ENCODE measurements around the gene SLC15A1. TPM values are rescaled to one million over a fixed set of nuclear protein-coding genes. Genes with fewer than 3 reads are reported as not detected.

SLC15A1 gene
- polyA plus RNA-seq, 3 donors: 8.1 to 12.6 (median 9.2) TPM

DNA sequence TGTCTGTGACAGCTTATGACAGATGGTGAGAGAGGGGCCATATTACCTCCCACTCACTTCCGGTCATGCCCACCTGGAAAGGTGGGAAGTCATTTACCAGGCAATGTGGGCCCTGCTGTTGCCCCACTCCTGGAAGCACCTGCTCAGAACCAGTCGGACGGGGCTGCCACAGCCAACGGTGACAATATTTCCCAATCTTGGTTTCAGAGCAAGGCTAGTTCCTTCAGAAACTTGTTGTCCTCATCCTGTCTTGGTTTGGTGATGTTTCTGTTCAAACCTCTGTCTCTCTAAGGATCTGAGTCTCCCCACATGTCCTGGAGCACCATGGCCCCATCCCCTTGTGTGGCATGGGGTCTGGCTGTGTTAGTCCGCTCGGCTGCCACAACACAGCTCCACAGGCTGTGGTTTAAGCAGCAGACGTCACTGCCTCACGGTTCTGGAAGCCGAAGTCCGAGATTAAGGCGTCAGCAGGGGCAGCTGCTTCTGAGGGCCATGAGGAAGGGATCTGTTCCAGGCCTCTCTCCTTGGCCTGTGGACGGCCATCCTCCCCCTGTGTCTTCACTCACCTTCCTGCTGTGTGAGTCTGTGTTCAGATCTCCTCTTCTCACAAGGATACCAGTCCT lies 31.5 kb upstream of the SLC15A1 start:
- no peak for DNase-seq

DNA sequence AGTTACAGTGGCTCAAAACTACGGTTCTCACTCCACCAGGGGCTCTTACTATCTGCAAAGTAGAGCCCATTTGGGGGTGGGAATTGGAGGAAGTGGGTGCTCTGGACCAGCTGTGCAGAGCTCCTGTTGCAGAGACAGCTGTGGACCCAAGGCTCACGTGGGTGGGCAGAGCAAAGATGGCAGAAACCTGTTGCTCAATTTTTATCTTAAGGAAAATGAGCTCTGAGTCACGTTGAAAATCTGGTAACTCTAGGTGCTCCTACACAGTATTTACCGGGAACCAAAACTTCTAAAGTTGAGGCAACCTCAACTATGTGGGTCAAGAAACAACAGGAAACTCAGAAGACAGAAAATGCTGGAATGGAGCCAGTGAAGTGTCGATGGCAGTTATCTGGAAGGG lies 30.2 kb upstream of the SLC15A1 start:
- no peak for DNase-seq

DNA sequence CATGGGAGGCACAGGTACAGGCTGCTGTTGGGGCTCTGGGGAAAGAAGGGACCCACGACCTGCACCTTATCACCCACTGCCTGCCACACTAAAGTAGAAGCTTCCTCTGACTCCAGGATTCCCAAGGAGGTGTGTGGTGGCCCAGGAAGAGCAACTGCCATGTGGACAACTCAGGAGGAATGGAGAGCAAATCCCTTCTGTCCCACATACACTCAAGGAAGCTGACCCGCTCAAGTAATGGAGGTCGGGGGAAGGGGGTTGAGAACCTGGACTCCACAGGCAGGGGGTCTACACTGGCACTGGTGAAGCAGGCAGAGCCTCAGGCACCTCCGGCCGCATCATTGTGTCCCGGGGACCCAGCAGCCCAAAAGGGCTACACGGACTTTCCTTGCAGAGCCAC lies 29.4 kb upstream of the SLC15A1 start:
- DNase-seq: no peak

DNA sequence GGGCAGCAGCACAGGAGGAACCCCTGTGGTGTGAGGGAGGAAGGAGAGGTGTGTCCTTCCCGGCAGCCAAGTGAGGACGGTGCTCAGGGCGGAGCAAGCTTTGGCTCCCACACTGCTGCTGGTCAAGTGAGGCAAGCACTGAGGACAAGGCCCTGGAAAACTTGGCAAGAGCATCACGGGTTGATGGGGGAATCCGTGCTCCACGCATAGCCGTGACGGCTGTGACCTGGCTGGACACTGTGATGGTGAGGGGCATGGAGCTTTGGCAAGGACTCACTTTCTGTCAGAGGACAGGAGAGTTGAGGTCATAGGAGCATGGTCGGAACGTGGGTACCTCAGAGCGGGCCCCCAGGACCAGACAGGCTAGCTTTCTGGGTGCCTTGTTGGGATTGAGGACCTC lies 29.0 kb upstream of the SLC15A1 start:
- DNase-seq: no peak

DNA sequence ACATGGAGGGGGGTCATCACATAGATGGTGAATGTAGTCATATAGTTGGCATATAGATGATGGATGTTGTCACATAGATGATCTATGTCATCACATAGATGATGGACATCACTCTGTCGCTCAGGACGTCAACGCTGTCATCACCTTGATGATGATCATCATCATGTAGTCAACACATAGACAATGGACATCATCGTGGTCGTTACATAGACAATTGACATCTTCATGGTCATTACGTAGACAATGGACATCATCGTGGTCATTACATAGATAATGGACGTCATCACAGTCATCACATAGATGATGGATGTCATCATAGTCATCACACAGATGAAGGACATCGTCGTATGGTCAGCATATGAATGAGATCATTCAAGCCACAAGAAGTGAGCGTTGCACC lies 28.6 kb upstream of the SLC15A1 start:
- no peak for DNase-seq

DNA sequence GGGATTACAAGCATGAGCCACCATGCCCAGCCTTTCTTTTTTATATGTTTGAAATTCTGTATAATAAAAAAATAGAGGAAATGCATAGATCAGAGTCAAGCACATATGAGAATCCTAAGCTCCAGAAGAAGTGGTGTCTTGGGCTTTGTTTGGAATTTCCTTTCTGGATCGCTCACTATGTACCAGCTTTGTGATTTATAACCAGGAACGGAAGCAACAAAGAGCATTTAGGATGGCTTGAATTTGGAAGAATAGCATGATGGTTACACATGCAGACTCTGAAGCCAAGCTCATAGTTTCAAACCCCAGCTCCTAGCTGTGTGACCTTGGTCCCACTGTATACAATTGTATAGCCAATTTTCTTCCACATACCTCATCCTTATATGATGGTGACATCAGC lies 28.0 kb upstream of the SLC15A1 start:
- no peak for DNase-seq

DNA sequence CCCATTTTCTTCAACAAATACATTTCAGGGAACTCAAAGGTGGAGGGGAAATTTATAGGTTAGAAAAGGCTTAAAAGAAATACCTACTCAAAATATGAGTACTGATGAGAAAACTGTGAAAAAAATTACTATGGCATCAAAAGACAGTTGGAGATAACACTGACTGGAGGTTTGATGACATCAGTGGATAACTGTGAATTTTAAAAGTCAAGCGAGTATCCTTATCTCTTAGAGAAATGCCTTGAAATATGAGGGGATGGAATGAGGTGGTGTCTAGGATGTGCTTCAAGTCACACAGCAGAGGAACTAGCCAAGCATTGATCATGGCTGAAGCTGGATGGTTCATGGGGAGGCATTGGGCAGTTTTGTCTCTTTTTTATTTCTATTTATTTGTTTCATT lies 27.2 kb upstream of the SLC15A1 start:
- no peak for DNase-seq

DNA sequence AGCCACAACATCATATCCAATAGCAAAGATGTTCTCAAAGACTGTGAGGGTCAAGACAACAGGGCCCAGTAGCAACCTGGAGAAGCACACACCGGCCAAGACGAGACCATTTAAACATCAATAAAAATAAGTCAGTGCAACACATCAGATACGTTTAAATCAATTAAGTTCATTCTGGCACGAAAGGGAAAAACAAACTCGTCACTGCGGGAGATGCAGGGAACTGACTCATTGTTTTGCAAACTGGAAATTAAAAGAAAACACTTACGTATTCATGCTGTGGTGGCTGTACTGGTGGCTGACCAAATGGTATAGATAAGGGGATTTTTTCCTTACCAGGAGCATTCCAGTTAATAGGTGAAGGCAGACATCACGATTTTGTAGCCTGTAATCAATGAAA lies 26.3 kb upstream of the SLC15A1 start:
- no peak for DNase-seq

DNA sequence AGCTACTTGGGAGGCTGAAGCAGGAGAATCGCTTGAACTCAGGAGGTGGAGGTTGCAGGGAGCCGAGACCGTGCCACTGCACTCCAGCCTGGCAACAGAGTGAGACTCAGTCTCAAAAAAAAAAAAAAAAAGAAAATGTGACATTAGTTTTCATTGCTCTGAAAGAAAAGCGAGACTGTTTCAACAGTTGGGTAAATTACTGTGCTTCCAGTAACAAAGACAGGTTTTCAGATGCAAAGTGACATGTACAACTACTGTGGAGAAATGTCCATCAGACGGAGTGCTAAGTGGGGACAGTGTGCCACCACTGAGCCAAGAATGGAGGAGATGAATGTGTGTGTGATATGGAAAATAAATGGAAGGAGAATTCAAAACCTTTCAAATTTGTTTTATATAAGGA lies 24.2 kb upstream of the SLC15A1 start:
- no peak for DNase-seq

DNA sequence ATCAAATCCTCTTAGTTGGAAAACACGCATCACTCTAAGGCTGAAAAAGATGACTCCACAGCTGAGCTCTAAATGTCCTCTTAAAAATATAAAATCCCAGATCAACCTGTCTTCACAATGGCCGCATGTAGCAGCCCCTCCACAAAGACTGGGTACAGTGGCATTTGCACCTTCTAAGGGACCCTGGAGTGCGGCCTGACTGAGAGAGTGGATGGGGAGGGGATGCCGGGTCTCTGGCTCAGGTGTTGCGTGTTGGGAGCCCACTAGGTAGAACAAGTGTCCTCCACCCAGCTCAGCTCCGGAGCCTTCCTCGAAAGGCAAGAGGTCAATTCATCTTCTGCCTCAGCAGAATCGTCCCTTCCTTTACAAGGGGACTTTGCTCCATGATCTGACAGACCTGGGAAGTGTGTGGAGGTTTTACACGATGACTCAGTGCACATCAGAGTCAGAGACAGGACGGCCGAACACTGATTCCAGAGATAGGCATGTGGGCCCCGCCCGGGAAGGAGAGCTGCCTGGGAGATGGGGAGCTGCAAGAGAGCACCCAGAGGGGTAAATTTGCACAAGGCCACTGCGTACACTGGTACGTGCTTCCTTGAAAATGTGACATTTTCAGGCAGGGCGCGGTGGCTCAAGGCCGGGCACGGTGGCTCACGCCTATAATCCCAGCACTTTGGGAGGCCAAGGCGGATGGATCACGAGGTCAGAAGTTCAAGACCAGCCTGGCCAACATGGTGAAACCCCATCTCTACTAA lies 23.5 kb upstream of the SLC15A1 start:
- DNase-seq: no peak

DNA sequence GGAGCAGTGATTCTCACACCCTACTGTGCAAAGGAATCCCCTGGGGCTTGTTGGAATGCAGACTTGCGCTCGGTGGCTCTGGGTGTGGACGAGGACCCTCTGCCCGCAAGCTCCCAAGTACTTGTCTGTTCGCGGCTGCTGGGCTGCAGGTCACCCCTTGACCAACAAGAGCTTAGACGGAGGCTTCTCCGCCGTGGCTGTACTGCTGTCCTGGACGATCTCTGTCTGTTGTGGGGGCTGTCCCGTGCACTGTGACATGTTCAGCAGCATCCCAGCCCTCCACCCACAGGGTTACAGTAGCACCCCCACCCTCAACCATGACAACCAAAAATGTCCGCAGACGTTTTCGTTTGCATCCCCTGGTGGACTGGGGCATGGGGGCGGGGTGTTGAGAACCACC lies 22.9 kb upstream of the SLC15A1 start:
- DNase-seq: no peak

DNA sequence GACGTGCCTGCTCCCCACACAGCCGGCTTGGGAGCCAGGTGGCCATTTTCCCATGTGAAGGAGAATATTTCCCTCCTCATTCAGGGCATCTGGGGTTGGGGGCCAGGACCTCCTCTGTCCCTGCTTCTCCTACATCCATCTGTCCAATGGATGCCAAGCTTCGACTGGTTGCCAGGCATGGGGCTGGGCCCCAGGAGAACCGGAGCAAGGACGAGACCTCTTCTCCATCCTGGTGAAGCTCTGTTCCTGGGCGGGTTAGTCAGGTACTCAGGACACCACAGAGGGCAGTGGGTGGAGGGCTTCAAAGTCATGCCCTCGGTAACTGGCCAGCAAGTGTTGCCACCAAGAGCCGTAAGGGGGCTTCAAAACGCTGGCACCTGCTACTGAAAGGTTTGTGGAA lies 22.3 kb upstream of the SLC15A1 start:
- no peak for DNase-seq

DNA sequence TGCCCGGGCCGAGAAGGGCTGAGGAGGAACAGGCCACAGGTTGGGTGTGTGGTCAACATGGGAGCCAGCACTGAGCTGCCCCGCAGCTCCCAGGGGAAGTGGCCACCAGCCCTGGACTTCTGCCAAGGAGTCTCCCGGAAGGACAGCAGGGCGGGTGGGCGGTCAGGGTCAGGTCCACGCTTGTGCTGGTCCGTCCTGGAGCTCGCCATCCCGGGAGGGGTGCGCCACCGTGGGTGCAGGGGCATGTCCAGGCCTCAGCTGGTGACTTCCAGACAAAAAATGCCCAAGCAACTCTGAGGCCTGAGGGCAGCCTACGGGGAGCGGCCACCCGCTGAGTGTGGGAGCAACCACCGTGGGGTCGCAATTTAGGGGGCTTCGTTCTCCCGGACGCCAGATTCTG lies 21.4 kb upstream of the SLC15A1 start:
- DNase-seq: no peak

DNA sequence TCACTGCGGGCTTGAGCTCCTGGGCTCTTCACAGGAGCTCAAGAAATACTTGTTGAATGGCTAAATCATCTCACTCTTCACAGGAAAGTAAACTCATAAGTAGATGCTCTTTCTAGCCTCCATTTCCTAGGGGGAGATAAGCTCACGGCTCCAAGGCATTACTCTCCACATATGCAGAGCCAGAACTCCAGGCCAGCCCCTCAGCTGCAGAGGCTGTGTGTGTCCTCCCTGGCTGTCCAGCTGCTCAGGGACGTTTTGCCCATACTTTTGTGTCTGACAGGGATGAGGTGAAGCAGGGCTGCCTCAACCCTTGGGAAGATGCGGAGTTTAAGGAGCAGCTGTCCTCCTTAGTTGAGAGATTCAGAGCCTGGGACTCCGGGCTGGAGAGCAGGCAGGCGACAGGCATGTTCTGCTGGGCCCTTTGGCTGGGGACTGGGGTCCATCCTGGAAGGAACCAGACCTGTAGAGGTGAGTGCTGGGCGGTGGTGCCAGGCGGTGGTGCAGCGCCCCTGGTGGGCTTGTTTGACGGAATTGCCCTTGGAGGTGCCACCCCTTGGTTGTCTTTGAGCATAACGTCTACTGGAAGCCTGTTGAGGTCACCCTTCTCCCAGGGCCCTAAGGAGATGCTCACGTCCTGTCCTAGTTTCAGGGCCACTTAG lies 20.5 kb upstream of the SLC15A1 start:
- DNase-seq: no peak

DNA sequence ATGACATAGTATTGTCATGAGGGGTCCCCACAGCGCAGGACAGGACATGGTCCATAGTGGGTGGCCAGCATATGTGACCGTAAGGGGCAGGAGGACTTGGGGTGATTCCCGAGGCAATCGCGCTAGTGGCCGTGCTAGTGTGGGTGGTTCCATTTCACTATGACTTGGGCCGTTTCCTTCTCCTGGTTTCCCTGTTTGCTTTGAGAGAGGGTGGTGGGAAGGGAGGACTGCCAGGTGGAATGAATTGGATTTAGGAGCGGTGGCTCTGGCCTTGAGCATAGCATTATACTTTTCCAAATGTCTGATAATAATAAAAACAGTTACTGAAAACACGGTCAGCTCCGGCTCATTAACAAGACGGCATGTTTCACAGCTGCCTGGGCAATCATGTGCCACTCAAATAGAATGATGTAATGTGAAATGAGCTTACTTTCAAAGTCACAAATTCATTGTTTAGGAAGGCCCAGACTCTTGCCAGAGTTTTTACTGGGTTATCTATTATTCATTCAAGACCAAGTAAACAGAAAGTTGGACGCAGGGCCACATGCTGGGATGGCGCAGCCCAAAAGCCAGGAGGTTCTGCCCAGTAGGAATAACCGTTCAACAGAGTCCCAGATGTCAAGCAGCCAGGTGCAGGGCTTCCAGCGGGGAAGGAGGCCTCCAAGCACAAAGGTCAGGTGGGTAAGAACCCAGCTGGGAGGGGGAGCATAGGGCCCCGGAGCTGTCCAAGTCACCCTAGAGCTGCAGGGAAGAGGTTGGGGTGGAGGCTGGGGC lies 19.6 kb upstream of the SLC15A1 start:
- DNase-seq: no peak

DNA sequence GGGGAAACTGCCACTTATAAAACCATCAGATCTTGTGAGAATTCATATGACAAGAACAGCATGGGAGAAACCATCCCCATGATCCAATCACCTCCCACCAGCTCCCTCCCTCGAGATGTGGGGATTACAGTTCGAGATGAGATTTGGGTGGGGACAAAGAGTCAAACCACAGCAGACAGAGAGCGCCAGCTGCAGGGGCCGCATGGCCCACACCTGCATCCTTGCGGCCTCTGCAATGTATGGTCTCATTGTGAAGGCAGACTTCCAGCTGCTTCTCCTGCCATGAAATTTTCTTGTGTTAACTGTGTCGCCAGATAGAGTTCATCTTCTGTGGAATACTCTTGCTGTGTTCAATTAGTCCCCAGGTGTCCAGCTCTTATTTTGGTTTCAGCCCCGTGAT lies 17.3 kb upstream of the SLC15A1 start:
- no peak for DNase-seq

DNA sequence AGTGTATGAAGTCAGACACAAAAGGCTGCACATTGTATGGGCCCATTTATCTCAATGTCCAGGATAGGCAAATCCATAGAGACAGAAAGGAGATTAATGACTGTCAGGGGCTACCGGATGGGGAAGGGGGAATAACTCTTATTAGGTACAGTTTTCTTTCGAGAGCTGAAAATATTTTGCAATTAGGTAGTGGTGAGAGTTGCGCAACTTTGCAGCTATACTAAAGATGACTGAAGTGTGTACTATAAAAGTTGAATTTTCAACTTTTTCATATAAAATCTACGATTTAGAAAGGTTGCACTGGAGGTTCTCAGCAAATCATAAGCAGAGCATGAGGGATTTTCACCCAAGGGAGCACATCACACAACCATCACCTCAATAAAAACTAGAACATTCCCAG lies 16.1 kb upstream of the SLC15A1 start:
- no peak for DNase-seq

DNA sequence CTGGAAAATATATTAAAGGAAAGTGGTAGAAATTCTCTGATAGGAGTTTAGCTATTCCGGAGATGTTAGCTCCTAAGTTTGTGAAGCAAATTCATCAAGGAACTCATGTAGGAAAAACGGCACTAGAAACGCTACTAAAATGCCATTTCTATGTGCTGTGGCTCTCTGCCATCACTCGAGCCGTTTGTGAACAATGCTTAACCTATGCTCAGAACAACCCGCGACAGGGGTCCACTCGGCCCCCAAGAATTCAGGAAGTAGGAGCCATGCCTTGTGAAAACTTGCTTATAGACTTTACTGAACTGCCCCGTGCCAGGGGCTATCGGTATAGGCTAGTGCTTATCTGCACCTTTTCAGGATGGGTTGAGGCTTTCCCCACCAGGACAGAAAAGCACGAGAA lies 14.2 kb upstream of the SLC15A1 start:
- DNase-seq: no peak

DNA sequence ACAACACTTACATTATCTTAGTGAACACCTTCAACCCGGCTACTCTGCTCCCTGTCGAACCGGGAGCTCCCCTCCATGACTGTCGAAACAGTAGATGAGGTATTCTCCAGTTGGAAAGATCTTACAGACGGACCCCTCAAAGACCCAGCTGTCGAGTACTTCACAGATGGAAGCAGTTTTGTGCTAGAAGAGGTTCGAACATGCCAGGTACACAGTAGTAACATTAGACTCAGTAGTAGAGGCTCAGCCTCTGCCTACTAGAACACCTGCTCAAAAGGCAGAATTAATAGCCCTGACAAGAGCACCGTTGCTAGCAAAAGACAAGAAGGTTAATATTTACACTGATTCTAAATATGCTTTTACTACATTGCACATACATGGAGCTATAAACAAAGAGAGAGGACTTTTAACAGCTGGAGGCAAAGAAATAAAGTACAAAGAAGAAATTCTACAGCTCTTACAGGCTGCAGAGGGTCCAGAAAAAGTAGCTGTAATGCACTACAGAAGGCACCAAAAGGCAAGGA lies 13.6 kb upstream of the SLC15A1 start:
- DNase-seq: no peak

DNA sequence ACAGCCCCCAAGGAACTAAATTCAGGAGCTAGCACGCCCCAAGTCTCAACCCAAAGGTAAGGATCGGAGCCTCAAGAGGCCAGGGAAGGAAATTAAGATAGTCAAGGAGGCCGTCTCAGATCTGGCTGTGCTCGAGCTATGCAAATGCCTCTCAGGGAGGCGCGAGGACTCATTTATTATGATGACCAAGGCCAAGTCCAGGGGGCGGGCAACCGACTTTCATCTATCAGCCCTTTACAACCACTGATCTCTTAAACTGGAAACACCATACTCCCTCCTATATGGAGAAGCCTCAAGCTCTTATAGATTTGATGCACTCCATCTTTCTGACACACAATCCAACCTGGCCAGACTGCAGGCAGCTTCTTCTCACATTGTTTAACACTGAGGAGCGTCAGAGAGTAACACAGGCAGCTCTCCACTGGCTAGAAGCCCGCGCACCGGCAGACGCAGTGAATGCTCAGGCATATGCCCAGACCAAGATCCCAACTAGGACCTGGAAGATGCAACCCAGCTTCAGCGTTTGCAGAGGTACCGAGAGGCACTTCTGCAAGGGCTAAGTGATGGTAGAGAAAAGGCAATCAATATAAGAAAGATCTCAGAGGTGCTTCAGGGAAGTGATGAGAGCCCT lies 9.6 kb upstream of the SLC15A1 start:
- no peak for DNase-seq

DNA sequence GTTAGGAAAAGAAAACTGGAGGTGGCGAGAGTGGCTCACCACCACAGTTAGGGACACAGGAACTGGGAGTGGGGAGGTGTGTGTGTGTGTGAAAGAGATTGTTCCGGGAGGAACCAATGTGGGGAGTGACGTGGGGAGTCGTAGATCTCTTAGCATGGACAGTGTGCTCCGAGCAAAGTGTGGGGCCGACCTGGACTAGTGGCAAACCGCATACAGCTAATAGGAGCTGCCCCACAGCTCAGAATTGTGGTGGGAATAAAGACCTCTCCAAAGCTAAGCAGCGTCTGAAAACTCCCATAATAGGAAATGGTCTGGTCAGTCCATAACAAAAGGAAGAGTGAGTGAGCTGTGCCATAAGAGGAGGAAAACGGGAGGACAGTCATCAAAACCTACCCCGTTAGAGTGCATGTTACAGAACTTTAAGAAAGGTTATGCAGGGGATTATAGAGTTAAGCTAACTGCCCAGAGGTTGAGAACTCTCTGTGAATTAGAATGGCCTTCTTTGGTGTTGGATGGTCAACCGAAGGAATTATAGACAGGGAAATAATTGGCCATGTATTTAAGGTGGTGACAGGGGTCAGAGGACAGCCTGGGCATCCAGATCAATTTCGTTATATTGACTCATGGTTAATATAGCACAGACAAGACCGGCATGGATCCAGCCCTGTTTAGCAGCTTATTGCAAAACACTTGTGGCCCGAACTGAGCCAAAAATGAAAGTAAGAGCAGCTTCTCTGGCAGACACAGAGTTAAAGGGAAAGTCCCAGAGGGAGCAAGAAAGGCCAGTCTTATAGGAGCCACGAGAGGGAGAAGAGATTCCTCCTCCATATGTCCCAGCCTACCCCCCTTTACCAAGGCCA lies 8.9 kb upstream of the SLC15A1 start:
- DNase-seq: no peak

Data from renal pelvis (tissue), 4 donors.